Endodermal cell (in vitro differentiated cells): ENCODE results near the gene COL6A1. TPM values are rescaled to one million over a fixed set of nuclear protein-coding genes. Genes with fewer than 3 reads are reported as not detected.
A peak's percentile ranks its signal among the peaks of the same experiment; 100 is the strongest.
"Not testable (repeated sequence)": the region's sequence is repeated elsewhere in the genome, so short reads cannot be mapped to it uniquely, and the experiment has no call there.

Experiments
- DNase-seq: peaks from one replicate; pipeline ENCODE4 v3.0.0-alpha.2; 2017
- H3K27ac ChIP-seq: 2 replicates; pipeline ENCODE4 v1.5.1; 2013; ENCODE audit warnings: mild to moderate bottlenecking, low read depth, low read length, moderate library complexity
- H3K27me3 ChIP-seq: 2 replicates; pipeline ENCODE4 v1.6.1; 2013; ENCODE audit warnings: mild to moderate bottlenecking, low read length, moderate library complexity; ENCODE audit not compliant: insufficient read depth, control insufficient read depth, poor library complexity, severe bottlenecking
- H3K36me3 ChIP-seq: 2 replicates; pipeline ENCODE4 v1.7.0; 2013; ENCODE audit warnings: mild to moderate bottlenecking, low read length, moderate library complexity; ENCODE audit not compliant: control insufficient read depth, insufficient read depth
- H3K4me1 ChIP-seq: one replicate; pipeline ENCODE4 v1.7.0; 2013; ENCODE audit warnings: low read length; ENCODE audit not compliant: control insufficient read depth, insufficient read depth
- H3K4me3 ChIP-seq: 2 replicates; pipeline ENCODE4 v1.5.1; 2013; ENCODE audit warnings: mild to moderate bottlenecking, low read length, moderate library complexity
- H3K9ac ChIP-seq: 2 replicates; pipeline ENCODE4 v1.6.1; 2013; ENCODE audit warnings: mild to moderate bottlenecking, low read length, moderate library complexity; ENCODE audit not compliant: poor library complexity, severe bottlenecking; ENCODE audit errors: extremely low read depth
- H3K9me3 ChIP-seq: 2 replicates; pipeline ENCODE4 v1.6.1; 2013; ENCODE audit warnings: mild to moderate bottlenecking, low read length, moderate library complexity; ENCODE audit not compliant: control insufficient read depth
- H3K27ac Mint-ChIP-seq: 2 replicates; pipeline ENCODE4 v1.8.0; 2020; ENCODE audit warnings: mixed read lengths
- H3K27me3 Mint-ChIP-seq: 2 replicates; pipeline ENCODE4 v1.8.0; 2021; ENCODE audit warnings: mild to moderate bottlenecking, mixed read lengths; ENCODE audit not compliant: insufficient read depth
- H3K36me3 Mint-ChIP-seq: 2 replicates; pipeline ENCODE4 v1.8.0; 2020; ENCODE audit warnings: low read depth, mixed read lengths
- H3K4me1 Mint-ChIP-seq: 2 replicates; pipeline ENCODE4 v1.8.0; 2020; ENCODE audit warnings: mixed read lengths
- H3K4me3 Mint-ChIP-seq: 2 replicates; pipeline ENCODE4 v1.8.0; 2020; ENCODE audit warnings: mild to moderate bottlenecking, moderate library complexity, mixed read lengths
- H3K9me3 Mint-ChIP-seq: 2 replicates; pipeline ENCODE4 v1.8.0; 2020; ENCODE audit warnings: mild to moderate bottlenecking, mixed read lengths
- CTCF ChIP-seq: fragments of 200-600 bp; sonication (generic); conservative IDR thresholded peaks from 2 replicates; pipeline ENCODE4 v1.5.0; 2021; ENCODE audit warnings: antibody characterized with exemption, mild to moderate bottlenecking
- WGBS, 2 experiments: methylation state at CpG; one replicate each; pipeline versions ENCODE4 v1.1.5 to v1.1.7; 2013; ENCODE audit warnings: missing lambda C conversion rate in 2 of 2, mixed read lengths in 1 of 2; ENCODE audit not compliant: insufficient coverage in 1 of 2, insufficient read length in 1 of 2; 5-methylcytosine and 5-hydroxymethylcytosine counted together
- total RNA-seq, 2 donors: library from RNA; stranded (reverse); fragmentation: NEBNext Ultra II Directional in 1 of 2; extraction: Animal tissue kit (Norgen Biotek cat#: 25700) in 1 of 2; gene quantifications; 2 replicates in 1 of 2; 3 replicates in 1 of 2; pipeline ENCODE4 v1.2.1, GENCODE V29; 2021

The COL6A1 gene
- total RNA-seq, 2 donors from 2014 or later, result 232 to 407 TPM

DNA sequence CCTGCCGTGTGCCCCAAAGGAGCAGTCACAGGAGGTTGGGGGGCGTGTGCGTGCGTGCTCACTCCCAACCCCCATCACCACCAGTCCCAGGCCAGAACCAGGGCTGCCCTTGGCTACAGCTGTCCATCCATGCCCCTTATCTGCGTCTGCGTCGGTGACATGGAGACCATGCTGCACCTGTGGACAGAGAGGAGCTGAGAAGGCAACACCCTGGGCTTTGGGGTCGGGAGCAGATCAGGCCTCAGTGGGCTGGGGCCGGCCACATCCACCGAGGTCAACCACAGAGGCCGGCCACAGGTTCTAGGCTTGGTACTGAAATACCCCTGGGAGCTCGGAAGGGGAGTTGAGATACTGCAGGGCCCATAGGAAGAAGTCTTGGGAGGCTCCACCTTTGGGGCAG, 23.5 kb downstream of the COL6A1 start:
- H3K4me1 ChIP-seq, result no peaks in the 10 kb centered on the region
- H3K9ac ChIP-seq, result no peak overlapping the region
- no peaks in the 10 kb centered on the region for H3K36me3 ChIP-seq
- DNase-seq, result no peak
- peak overlapping the region; percentile 51 for H3K27ac ChIP-seq
- Mint-ChIP-seq H3K4me3 (no peak overlapping the region), H3K27ac (no peak overlapping the region), H3K27me3 (no peaks in the 10 kb centered on the region), H3K9me3 (no peaks in the 10 kb centered on the region), H3K4me1 (no peaks in the 10 kb centered on the region), H3K36me3 (peaks cover 16% of the 10 kb centered on the region)
- H3K27me3 ChIP-seq, result no peaks in the 10 kb centered on the region
- H3K4me3 ChIP-seq, result no peak overlapping the region
- TF ChIP-seq CTCF, result no peak
- H3K9me3 ChIP-seq, result no peaks in the 10 kb centered on the region
- WGBS, 2 experiments, result 92 to 96% methylated on average over 9 to 12 of the region's 12 CpGs

- H3K4me1 ChIP-seq, result no peaks in the 10 kb centered on the region
- H3K27me3 ChIP-seq, result no peaks in the 10 kb centered on the region
- no peak overlapping the region for H3K4me3 ChIP-seq
- Mint-ChIP-seq H3K27ac (no peak overlapping the region), H3K9me3 (no peaks in the 10 kb centered on the region), H3K36me3 (peaks cover 16% of the 10 kb centered on the region), H3K27me3 (no peaks in the 10 kb centered on the region), H3K4me3 (no peak overlapping the region), H3K4me1 (no peaks in the 10 kb centered on the region)
- no peak overlapping the region for H3K9ac ChIP-seq
- H3K9me3 ChIP-seq, result no peaks in the 10 kb centered on the region
- WGBS, 2 experiments, result 93 to 94% methylated on average over 16 to 20 of the region's 20 CpGs
- DNase-seq, result peak; percentile 52
- no peak for TF ChIP-seq CTCF
- H3K36me3 ChIP-seq, result no peaks in the 10 kb centered on the region
- H3K27ac ChIP-seq, result no peak overlapping the region
Observed at GRCh38 chr21:46005481-46005881, 23.9 kb downstream of the COL6A1 start.

GRCh38 chr21:46005894-46006546, 24.4 kb downstream of the COL6A1 start:
- H3K4me1 Mint-ChIP-seq, H3K4me1 ChIP-seq, H3K4me3 ChIP-seq, H3K27me3 ChIP-seq, H3K9me3 ChIP-seq, H3K27ac Mint-ChIP-seq, H3K9ac ChIP-seq, H3K9me3 Mint-ChIP-seq, H3K4me3 Mint-ChIP-seq, H3K27me3 Mint-ChIP-seq, H3K27ac ChIP-seq, H3K36me3 ChIP-seq: not testable (repeated sequence)
- WGBS, 2 experiments, result 94 to 100% methylated on average over 8 to 38 of the region's 64 CpGs
- H3K36me3 Mint-ChIP-seq, result peaks cover 16% of the 10 kb centered on the region
- DNase-seq, result peak; percentile 55
